ENCODE data around the gene NMU. TPM values are rescaled to one million over a fixed set of nuclear protein-coding genes. Genes with fewer than 3 reads are reported as not detected.
A peak's percentile ranks its signal among the peaks of the same experiment; 100 is the strongest.

The NMU gene
- total RNA-seq, 1 donor, result not detected

DNA sequence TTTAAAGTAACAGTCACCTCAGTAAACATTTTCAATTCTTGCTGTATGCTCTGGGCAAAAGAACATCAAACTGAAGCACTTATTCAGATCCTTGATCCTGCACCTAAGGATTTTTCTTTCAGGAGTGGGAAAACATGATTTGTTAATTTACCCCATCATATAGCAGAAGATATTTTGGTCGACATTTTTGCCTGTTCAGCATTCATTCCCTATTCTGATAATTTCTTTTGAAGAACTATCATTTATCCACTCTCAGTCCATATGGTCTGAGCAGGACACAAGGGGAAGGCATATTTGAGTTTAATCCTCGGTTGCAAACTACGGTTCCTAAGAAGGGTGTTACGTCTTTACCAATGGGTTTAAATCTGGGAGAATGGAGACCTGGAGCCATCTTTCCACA is 88.2 kb downstream of the NMU start:
- peak overlapping the region; percentile 83 for H3K4me3 ChIP-seq (ENCODE audit: low read depth, low read length)
- TF ChIP-seq, protein P1, sequence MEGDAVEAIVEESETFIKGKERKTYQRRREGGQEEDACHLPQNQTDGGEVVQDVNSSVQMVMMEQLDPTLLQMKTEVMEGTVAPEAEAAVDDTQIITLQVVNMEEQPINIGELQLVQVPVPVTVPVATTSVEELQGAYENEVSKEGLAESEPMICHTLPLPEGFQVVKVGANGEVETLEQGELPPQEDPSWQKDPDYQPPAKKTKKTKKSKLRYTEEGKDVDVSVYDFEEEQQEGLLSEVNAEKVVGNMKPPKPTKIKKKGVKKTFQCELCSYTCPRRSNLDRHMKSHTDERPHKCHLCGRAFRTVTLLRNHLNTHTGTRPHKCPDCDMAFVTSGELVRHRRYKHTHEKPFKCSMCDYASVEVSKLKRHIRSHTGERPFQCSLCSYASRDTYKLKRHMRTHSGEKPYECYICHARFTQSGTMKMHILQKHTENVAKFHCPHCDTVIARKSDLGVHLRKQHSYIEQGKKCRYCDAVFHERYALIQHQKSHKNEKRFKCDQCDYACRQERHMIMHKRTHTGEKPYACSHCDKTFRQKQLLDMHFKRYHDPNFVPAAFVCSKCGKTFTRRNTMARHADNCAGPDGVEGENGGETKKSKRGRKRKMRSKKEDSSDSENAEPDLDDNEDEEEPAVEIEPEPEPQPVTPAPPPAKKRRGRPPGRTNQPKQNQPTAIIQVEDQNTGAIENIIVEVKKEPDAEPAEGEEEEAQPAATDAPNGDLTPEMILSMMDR (IDR thresholded peaks at IDR 0.05; ENCODE audit: insufficient read depth, low read length), result no peak

DNA sequence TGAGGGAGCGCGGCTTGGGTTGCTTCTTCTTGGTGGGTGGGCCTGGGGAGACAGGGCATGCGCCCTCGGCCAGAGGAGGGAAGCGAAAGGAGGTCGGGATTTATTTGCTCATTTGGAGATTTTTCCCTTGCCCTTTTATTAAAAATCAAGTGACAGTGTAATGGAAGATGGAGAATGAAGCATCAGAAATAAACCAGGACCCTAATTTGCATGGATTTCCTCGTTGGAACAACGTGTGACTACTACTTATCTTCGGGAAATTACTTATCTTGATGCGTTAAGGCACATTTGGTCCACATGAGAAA is 88.7 kb downstream of the NMU start:
- H3K4me3 ChIP-seq (ENCODE audit: low read depth, low read length), result peak overlapping the region; percentile 83
- no peak for DNase-seq (ENCODE audit: low read depth)
- TF ChIP-seq, protein P1 (IDR thresholded peaks at IDR 0.05; ENCODE audit: insufficient read depth, low read length), result no peak

More for the DNA sequence above, 88.2 kb downstream of the NMU start:
- no peak for DNase-seq (ENCODE audit: low read depth)

DNA sequence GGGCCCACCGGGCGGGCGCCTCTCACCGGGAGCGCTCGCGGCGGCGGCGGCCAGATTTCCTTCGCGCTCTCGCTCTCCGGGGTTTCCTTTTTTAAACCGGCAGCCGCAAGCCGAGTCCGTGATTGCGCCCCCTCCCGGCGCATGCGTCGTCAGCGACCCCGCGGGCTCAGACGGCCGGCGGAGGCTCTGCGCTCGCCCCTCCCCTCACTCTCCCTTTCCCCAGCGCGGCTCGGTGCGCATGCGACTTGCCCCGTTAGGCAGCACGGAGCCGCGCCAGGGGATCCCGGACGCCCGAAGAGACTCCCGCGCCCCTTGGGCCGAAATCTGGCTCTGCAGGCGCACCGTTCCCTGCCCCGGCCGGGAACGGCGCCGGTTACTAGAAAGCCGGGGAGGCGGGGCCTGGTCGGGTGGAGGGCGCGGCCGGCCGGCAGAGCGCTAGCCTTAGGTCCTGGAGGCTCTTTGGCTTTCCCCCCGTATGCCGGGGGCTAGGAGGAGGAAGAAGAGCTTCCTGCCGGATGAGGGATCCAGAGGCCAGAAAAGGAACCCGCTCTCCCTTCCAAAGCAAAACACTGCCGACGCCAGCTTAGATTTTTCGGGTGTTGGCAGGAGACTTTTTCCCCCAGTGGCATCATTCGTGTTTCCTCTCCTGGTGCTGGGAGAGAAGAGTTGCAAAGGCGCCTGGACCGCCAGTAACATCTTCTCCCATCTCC is 89.2 kb downstream of the NMU start, which contains the start of gene CLOCK:
Gene CLOCK, minus strand, starts transcription at position 154 of the 710 bp plus-strand sequence. CDS start 64,124 bp downstream, outside the sequence.
- DNase-seq (ENCODE audit: low read depth), result peak; percentile 86
- peak within 1 kb of the TSS; percentile 83 for H3K4me3 ChIP-seq (ENCODE audit: low read depth, low read length)
- TF ChIP-seq, protein P1 (IDR thresholded peaks at IDR 0.05; ENCODE audit: insufficient read depth, low read length), result peak; percentile 46

DNA sequence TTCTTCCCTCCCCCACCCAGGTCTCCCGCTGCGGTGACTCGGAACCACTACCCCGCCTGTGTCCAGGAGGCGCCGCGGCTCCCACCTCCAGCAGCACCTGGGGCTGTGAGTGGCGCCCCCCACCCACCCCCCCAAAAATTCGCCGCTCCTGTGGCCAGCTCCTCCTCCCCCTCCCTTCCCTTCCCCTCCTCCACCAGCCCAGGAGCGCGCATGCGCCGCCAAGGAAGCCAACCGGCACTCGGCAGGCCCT is 89.7 kb downstream of the NMU start:
- TF ChIP-seq, protein P1 (IDR thresholded peaks at IDR 0.05; ENCODE audit: insufficient read depth, low read length), result no peak
- DNase-seq (ENCODE audit: low read depth), result no peak

GRCh38 chr4:55545641-55546505 is 90.2 kb downstream of the NMU start:
- TF ChIP-seq, protein P1 (IDR thresholded peaks at IDR 0.05; ENCODE audit: insufficient read depth, low read length), result no peak
- peak; percentile 67 for DNase-seq (ENCODE audit: low read depth)
- H3K4me3 ChIP-seq (ENCODE audit: low read depth, low read length), result peak overlapping the region; percentile 83

More for the DNA sequence above, 89.7 kb downstream of the NMU start:
- peak overlapping the region; percentile 83 for H3K4me3 ChIP-seq (ENCODE audit: low read depth, low read length)

Other genes with a start within 250 kb of the NMU start
- gene TMEM165, start 240.3 kb downstream of the NMU start, total RNA-seq (ENCODE audit: low replicate concordance), result 112 and 131 TPM in 2 replicates
- gene CLOCK, start 89.4 kb downstream of the NMU start, total RNA-seq (ENCODE audit: low replicate concordance), result 24.8 and 39.0 TPM in 2 replicates
- gene PDCL2, start 44.1 kb downstream of the NMU start, total RNA-seq (ENCODE audit: low replicate concordance), result not detected in 2 replicates
- not detected in 2 replicates for gene EXOC1L, start 183.5 kb upstream of the NMU start, total RNA-seq (ENCODE audit: low replicate concordance)
- gene EXOC1, start 217.3 kb upstream of the NMU start, total RNA-seq (ENCODE audit: low replicate concordance), result 56.7 and 62.6 TPM in 2 replicates

All from fibroblast of the aortic adventitia (primary cell).